Iris pigment epithelial cell (primary cell): ENCODE data around the gene GPRIN3.

ENCODE experiments used
- DNase-seq: peaks from one replicate; pipeline ENCODE4 v3.0.0-alpha.2; 2011; ENCODE audit warnings: low read depth

GPRIN3 gene

GRCh38 chr4:89307446-89308160 is at the start of gene GPRIN3:
GPRIN3 (minus strand) TSS chr4:89307800; CDS start chr4:89250110, 57,690 bp downstream.
- peak; percentile 27 for DNase-seq

DNA sequence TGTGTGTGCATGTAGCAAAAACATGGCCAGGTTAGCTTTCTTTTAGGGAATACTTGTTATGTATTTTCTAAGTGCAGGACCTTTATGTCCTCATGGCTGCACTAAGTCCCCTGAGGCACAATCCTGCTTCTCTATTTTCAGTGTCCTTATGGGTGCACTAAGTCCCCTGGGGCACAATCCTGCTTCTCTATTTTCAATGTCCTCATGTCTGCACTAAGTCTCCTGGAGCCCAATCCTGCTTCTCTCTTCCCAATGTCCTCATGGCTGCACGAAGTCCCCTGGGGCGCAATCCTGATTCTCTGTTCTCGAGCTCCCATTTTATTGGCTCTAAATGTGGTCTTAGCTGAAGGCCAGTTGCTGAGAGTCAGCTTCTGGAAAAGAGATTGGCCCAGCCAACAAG is 49.7 kb upstream of the GPRIN3 start:
- DNase-seq, result no peak

DNA sequence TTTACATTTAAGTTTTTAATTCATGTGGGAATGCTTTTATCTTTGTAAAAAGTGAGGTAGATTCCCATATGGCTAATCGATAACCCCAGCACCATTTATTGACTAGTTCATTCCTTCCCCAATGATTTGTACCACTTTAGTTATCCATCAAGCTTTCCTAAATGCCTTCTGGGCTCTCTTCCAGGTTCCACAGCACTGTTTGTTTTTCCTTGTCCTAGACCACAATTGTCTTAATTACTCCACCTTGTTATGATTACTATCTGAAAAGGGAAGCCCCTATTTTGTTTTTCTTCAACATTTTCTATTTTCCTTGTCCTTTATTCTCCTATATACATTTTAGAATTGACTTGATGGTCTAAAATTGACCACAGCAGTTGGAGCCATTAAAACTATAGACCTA is 48.5 kb upstream of the GPRIN3 start:
- DNase-seq, result no peak

- no peak for DNase-seq
Observed at GRCh38 chr4:89353514-89353913, 45.9 kb upstream of the GPRIN3 start.

- DNase-seq, result no peak
Observed at GRCh38 chr4:89352541-89352940, 44.9 kb upstream of the GPRIN3 start.

GRCh38 chr4:89351201-89351600 is 43.6 kb upstream of the GPRIN3 start:
- no peak for DNase-seq

- DNase-seq, result no peak
Observed at GRCh38 chr4:89347363-89348025, 39.9 kb upstream of the GPRIN3 start.

GRCh38 chr4:89344571-89344970 is 37.0 kb upstream of the GPRIN3 start:
- DNase-seq, result peak; percentile 73

DNA sequence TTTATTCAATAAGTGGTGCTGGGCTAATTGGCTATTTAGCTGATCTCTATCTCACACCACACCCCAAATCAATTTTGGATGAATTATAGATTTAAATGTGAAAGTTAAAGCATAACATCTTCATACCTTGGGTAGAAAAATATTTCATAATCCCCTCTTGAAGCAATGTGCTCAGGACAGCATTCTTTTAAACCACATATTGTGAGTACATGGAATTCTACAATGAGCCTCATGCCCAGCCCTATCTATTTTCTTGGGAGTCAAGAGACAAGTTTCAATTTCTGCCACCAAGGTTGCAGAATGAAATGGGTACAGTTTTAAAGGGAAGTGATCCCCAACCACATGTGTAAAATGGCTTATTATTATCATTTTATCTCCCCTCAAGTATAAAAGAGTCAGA is 30.6 kb upstream of the GPRIN3 start:
- DNase-seq, result peak; percentile 28

DNA sequence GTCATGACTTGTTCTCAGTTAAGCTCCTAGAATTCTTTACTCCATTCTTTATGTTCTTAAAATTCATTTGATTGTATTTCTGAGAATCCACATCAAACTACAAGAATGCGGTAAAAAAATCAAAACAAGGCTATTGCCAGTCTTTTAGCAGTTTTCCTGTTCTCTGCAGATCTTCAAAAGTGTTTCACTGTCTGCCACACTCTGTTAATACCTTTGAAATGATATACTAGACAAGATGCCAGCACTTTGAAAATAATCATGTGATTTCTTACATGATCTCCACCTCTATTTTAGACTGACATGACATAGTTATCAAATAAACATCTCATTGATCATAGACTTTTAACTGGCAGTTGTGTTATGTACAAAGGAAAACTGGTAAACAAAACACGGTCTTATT is 30.1 kb upstream of the GPRIN3 start:
- no peak for DNase-seq

GRCh38 chr4:89336818-89337420 is 29.3 kb upstream of the GPRIN3 start:
- no peak for DNase-seq

- no peak for DNase-seq
Observed at GRCh38 chr4:89334830-89335229, 27.2 kb upstream of the GPRIN3 start.

- DNase-seq, result no peak
Observed at GRCh38 chr4:89334311-89334710, 26.7 kb upstream of the GPRIN3 start.

- no peak for DNase-seq
Observed at GRCh38 chr4:89331686-89332544, 24.3 kb upstream of the GPRIN3 start.

GRCh38 chr4:89331197-89331596 is 23.6 kb upstream of the GPRIN3 start:
- DNase-seq, result no peak

- DNase-seq, result no peak
Observed at GRCh38 chr4:89329280-89329679, 21.7 kb upstream of the GPRIN3 start.

DNA sequence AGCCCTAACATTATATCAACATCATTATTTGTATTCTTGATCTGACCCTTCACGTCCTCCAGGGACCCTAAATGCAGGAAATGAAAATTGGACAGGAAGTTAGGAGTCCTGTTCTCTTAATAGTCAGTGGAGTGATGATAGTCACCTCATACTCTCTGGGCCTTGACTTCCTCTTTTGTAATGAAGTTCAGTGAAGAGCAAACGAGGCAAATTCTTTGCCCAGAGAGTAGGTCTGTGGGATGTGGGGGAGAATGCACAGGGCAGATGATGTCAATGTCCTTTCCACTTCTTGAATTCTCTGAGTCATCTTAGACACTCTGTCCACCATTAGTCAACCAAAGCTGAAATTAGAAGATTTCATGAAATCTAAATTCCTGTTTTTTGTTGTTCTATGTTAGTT is 17.1 kb upstream of the GPRIN3 start:
- DNase-seq, result peak; percentile 66

DNA sequence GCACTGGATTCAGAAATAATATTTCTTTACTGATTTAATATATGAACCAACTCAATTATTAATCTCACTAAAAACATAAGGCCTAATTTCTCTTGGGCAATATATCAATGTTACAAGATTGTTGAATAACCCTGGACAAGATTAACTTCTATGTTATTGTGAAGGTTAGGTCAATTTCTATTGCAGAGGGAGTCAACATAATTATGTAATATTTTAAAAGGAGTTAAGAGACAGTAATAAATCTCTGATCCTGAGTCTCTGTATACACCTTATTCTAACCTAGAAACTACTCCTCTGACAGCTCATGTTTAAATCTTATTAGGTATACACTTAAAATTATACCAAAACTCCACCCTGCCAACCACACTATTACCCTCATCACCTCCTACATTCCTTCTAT is 15.1 kb upstream of the GPRIN3 start:
- DNase-seq, result no peak

DNA sequence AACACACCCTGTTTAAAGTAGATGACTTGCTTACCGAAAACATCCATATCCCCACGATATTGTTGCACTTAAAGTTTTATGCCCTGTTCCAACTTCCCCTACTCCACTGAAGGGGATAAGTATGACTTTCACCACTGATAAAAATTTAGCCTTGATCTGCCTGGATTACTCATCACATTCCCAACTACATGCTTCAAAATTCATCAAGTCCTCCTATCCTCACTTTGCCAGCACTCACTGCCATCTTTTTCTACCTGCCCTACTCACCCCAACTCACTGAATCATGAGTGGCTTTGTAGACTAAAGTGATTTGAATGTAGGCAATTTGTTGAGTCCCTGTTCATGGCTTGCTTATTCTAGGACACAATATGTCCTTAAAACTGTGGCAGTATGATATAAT is 12.2 kb upstream of the GPRIN3 start:
- peak; percentile 16 for DNase-seq

DNA sequence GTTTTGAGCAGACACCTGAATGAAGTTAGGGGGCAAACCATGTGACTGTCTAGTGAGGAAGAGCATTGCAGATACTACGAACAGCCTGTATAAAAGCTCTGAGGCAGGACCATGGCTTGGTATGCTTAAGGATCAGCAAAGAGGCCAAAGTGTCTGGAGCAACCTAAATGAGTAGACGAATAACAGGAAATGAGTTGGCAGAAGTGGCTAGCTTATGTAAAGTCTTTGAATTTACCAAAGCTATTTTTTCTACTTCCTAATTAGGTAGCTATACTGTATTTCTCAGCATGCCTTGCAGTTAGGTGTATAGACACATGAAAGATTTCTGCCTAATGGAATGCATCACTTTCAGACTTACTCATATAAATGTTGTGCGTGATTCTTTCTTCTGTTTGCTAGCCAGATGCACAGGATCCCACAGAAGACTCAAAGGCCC is 9.3 kb upstream of the GPRIN3 start:
- peak; percentile 83 for DNase-seq

DNA sequence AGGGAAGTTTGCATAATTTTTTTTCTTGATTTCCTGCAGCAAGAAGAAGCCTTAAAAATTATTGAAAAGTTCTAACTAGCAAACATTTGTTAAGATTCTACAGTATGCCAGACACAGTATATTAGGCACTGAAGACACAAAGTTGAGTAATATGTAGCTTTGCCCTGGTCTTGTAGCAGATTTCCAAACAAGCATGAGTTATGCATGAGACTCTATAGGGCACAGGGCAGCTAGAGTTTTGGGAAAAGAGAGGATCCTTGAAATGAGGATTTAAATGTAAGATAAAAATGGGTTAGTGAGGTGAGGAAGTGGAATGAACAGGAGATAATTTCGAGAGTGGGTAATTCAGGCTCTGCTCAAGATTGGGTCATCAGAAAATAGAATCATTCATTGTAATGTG is 8.6 kb upstream of the GPRIN3 start:
- no peak for DNase-seq

GRCh38 chr4:89314291-89314690 is 6.7 kb upstream of the GPRIN3 start:
- DNase-seq, result no peak
